Iris pigment epithelial cell (primary cell): ENCODE data around the gene SYNDIG1.

Experiments
- DNase-seq: peaks from one replicate; pipeline ENCODE4 v3.0.0-alpha.2; 2011; ENCODE audit warnings: low read depth

SYNDIG1 gene

DNA sequence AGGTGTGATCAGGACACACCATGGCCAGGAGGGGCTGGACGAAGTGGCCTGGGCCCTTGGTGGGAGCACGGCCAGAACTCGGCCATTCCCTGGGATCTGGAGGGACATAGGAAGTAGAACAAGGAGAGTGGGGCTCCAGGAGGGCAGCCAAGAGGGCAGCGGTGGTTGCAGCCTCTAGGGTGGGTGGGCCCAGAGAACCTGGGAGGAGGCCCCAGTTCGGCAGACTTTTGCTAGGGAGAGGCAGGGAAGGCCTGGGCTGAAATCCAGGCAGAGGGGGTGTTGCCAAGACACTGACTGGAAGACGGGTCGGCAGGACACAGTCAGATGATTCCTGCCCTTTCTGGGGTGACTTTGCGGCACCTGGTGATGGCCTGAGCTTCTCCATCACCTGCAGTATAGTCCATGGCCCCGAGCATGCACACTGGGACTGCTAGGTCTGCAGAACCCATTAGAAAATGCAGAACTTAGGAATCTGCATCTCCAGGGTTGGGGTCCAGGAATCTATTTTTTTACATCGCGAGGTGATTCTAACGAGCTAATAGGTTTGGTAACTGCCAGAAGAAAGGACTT is 224.8 kb downstream of the SYNDIG1 start:
- DNase-seq = no peak

DNA sequence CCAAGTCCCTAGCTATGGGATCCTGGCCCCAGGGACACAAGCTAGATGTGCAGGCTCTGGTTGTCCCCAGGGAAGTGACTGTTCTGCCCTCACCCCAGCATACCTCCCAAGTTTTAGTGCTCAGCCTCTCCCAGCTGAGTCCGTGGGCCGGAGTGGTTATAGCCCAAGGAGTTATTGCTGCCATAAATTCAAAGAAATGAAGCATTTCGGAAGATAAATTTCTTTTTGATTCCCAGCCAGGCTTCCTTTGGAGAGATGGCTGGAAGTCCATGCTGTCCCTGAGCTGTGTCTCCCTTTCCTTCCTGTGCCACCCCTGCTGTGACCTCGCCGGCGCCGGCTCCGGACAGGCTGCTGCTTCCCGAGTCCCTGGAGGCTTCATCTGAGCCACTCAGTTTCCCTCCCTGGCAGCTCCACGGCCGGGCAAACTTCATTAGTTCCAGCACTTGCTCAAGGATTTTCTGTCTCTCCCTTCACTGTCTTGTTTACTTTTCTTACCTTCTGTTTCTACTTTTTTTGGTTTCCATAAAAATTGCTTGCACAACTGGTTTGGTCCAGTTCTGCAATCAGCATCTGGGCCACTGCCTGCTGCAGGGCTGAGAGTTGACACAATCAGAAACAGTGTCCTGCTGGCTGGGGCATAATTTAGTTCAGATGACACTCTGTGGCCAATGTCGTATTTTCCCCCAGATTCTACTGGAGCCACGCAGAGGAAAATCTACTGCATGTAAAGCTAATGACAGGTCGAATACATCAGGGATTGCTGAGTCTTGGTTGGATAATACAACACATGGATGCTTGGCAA is 225.5 kb downstream of the SYNDIG1 start:
- no peak for DNase-seq

DNA sequence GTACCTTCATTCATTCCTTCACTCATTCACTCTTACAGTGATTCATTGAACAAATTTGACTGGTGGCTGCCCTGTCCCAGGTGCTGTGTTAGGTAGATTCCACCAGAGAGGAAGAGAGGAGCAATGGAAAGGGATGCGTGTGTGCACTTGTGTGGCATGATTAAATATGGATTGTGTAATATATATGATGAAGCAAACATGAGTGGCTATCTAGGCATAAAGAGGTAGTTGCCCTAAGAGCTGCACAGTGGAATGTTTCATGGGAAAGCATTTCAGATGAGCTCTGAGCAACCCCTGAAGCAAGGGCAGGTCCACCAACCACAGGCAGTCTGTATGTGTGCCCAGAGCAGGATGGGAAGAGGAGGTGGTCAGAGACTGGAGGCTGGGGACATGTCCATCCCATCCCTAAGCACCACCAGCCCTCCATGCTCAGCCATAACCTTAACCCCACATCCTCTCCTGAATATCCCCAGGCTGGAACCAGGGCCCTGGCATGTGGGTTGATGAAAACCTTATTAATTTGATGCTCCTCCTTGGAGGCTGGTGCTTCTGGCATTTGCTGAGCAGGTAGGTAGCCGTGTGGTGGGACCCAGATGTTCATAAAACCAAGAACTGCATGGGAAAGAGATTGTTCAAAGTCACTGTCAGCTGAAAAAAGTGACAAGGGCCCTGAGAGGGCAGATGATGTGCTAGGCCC is 226.2 kb downstream of the SYNDIG1 start:
- no peak for DNase-seq

DNA sequence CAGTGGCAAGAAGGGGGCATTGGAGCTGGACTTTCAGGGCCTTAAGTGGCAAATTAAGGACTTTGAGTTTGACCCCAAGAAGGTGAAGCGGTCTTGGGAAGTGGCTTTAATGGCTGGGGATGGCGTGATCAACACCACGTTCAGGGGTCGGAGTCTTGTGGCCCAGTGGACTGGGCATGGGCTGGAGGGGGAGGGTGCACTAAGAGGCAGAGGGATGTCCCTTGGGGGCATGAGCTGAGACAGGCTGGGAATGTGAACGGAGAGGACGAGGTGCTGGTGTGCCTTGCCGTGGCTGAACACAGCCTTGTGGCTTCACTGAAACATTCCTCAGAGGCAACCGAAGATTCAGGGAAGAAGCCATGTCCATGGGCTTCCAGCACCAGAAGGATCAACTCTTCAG is 227.0 kb downstream of the SYNDIG1 start:
- no peak for DNase-seq

DNA sequence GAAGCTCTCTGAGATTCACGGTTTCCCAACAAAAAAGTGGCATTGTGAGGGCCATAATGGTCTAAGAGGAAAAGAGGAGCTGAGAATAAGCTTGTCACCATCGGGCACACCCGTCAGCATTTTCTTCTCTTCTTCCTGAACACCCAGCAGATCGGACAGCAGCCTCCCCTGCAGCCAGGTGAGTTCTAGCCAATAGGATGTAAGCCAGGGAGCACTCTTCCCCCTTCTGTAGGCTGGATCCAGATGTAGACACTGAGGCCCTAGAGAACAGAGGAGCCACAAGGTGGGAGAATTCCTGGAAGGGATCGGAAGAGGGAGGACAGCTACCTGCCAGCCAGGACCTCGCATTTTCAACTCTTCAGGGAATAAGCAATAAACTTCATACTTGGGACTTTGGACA is 228.0 kb downstream of the SYNDIG1 start:
- DNase-seq = no peak

DNA sequence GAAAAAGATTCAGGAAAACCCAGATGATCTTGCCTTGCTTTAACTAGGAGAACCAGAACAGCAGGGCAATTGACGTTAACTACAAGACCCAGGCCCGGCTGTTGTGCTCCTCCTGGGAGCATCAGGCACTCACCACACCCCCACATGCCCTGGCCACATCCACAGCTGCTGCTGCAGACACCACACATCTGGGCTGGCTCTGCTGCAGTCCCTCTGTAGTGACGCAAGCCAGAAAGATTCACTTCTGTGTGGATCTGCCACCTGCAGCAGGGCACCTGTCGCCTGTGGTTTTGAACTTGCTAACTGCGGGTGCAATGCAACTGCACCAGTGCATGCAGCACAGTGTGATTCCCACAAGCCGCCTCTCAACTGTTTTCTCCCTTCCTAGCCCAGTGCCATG is 228.8 kb downstream of the SYNDIG1 start:
- DNase-seq = no peak

DNA sequence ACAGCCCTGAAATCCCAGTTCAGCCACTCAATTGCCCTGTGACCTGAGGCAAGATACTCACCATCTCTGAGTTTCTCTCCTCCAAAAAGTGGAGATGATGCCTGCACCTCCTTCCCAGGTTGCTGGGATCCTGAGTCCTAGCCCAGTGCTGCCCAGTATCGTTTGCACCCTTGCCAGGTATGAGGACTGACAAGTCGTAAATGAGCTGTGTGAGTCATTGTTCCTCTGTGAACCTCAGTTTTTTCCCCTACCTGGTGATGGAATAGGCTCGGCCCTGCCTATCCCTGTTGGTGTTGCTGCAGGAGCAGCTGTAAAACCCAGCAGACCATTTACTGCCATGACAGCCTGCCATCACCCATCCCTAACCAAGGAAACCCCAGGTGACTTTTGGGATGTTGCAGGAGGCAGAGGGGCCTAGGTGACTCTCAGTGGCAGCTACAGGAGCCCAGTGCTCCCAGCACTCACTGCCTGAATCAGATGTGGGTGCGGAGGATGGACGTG is 229.3 kb downstream of the SYNDIG1 start:
- no peak for DNase-seq

DNA sequence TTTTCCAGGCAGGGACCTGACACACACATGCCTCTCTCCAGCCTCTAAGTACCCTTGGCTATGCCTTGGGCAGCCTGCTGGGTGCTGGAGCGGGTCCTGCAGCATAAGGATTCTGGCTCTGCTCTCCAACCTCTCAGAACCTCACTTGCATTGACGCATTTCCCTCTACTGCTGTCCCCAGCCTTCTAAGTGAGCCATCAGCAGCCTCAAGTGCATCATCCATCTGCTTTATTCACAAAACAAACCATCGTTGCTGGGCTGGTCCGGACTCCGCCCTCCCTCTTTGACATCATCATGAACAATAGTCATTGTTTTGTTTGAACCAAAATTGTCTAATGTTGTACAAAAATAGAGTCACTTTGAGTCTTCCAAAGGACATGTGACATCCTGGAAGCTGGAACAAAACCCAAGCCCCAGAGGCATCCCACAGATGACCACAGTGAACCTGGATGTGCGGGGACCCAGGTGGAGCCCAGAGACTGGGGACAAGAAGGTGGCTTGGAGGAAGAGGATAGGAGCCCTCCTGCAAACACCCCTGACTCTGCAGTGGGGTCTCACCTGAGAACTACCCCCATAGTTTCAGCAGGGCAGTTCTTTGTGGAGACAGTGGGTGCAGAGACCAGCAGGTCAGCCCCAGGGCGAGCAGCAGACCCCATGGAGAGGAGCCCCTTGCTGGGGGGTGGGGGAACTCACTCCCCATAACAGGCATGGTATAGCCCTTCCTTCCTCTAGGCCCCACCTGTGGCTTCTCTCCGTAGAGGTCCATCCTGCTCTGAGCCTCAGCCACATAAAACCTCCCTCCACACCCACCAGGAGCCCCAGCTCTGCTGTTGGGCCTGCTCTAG is 230.1 kb downstream of the SYNDIG1 start:
- no peak for DNase-seq

DNA sequence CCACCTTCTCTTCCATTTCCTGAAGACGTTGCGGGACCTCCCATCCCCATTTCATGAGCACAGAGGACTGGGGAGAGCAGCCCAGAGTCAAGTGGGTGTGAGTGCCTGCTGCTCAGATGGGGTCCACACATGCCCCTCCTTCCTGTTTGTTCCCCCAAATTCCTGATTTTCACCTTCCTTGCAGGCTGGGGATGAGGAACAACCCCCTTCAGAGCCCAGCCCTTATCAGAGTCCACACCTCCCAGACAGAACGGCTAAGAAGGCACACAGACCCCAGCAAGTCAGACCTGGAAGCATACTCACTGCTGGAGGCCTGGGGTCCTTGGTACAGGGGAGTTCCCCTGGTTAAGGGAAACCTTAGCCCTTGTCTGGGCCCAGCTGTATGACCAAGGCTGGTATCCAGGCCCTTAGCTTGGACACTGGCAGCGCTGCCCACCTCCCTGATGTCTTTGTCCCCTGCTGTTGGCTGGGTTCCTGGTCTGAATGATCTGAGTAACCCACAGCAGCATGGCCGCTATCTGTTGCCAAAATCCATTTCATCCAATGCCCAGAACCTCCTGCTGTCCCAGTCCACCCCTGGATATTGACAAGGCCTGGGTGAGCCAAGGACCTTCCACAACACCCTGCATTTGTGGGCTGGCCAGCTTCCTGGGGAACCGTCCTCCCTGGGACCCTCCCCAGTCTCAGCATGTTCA is 230.9 kb downstream of the SYNDIG1 start:
- DNase-seq = no peak

DNA sequence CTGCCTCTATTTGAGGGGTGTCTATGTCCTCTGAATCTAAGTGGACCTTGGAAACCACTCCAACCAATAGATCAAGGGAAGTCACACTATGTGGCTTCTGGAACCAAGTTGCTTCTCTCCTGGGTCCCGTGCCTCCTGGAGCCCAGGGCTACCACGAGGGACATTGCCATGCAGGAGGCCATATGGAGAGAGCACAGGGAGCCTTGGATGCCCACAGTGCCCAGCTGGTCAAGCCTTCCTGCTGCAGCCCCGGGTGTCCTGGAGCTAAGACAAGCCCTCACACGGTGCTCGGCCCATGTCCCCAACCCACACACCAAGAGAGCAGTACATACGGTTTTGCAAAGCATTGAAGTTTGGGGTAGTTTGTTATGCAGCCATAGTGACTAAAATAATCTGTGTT is 231.6 kb downstream of the SYNDIG1 start:
- DNase-seq = no peak

DNA sequence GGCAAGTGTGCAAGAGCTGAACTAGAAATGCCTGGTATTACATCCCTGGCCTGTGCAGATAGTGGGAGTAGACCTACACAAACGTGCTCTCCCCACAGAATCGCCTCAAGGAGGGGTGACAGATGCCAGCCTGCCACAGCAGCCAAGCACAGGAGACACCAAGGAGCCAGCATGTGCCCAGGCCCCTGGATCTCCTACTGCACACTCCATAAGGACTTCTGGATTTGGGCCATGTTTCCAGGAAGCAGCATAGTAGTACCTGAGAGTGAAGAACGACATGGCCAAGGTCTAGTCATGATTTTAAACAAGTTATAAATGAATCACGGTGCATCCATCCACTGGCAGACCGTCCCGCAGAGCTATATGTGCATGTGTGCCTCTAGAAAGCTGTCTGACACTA is 232.2 kb downstream of the SYNDIG1 start:
- no peak for DNase-seq

DNA sequence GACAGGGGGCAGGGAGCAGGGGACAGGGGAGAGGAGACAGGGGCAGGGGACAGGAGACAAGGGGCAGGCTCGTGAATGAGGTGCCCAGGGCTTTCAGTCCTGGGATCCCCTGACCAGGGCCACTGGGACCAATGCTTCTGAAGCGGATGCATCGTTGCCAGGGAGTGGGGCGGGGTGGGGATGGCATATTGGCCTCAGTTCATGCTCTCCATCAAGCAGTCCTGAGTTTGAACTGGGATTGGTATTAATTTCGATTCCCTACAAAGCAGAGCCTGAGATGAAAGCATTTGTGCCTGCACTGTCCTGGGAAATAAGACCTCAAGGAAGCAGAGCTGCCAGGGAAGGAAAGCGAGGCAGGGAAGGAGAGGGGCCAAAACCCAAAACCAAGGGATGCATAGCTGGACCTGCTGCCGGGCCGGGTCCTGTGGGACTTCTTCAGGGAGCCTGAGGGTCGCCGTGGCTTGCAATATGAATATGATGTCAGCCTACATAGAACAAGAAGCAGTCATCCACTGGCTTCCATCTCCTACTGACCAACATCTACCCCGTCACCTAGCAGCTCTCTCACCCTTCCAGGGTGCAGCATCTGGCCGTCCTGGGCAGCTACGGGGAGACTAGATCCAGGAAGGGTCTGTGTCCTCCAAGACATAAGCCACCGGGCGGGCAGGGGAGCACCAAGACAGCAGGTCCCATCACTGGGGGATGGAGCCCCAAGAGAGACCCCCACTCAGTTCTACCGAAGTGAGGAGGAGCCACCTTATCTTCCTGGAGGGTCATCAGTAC is 233.3 kb downstream of the SYNDIG1 start:
- no peak for DNase-seq

DNA sequence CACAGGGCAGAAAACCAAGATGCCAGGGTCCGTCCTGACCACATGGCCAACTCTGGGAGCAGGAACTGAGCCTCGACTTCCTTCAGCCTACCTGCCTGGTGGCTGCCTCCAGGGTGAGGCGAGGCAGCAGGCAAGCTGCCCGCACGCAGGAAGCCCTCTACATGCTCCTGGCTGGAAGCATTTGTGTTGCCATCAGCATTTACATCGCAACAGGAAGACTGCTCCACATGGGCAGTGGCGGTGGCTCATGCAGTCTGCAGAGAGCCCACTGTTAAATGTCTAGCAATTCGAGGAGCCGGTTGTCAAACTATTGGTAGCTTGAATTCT is 233.8 kb downstream of the SYNDIG1 start:
- DNase-seq = no peak

DNA sequence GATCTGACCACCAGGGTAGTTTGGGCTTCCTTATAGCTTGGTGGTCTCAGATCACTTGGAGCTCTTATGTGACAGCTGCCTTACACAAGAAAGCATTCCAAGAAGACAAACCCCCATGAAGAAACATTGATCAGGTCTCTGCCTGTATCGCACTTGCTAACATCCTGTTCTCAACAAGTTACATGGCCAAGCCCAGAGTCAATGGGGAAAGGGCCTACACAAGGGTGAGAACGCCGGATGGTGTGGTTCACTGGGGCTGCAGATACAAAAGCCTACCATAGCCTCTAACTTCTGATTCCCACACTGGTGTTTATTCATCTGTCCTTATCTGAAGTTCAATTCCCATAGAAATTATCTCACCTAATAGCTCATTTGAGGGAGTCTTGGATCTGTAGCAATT is 235.5 kb downstream of the SYNDIG1 start:
- no peak for DNase-seq

DNA sequence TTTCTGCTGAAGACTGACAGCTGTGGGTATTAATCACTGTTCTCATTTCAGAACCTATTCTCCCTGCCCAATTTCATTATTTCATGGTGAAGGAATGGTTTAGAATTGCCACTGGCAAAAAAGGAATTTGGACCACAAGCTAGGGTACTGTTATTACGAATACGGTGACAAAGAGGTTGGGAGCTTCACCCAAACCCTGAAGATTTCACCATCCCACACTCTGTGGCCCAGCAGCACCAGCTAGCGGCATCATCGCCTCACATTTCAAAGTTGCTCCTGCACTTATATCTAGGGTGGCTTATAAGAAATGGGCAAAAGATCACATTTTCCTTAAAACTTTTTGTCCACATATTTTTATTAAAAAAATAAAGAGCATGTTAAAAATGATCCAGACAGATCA is 236.1 kb downstream of the SYNDIG1 start:
- no peak for DNase-seq

DNA sequence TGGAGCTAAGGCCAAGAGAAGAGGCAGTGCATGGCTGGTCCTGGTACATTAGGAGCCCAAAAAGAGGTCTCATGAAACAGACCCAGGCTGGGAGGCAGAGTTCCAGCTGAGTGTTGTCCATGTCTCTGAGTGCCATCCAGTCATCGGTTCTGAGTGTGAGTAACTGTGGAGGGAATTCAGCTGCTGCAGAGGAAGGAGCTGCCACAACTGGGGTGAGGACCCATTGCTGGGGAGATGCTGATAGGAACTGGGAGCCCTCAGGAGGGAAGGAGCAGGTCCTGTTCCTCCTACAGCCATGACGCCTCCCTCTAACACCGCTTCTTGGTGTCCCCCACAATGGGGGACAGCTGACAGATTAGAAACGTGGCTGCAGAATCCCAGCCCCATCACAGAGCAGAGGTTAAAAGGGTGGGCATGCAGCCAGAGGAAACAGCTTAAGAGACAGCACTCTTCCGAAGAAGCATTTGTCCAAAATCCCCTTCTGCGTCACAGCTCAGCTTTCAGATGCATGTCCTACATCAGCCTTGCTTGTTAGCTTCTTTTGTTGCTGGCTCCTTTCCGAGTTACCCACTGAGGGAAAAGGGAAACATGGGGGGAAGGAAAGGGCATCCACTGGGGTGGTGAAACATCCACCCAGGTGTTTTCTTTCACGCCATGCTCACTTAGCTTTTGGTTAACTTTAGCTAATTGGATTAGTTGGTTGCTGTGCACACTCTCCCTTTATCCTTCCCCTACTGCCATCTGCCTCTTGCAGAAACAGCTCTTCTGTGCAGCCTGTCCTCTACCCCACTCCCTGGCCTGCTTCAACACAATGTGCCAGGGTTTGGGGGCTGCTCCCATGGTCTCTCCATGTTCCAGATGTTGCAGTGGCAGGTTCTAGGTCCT is 239.2 kb downstream of the SYNDIG1 start:
- DNase-seq = no peak
